ENCODE results near the gene PDE4D. TPM values are rescaled to one million over a fixed set of nuclear protein-coding genes. Genes with fewer than 3 reads are reported as not detected.
A peak's percentile ranks its signal among the peaks of the same experiment; 100 is the strongest.

PDE4D gene
- total RNA-seq, 1 experiment from 2014 or later: 3.6 TPM

- Histone ChIP-seq H3K4me3 (ENCODE audit: low read length) (no peak overlapping the region), H3K27ac (ENCODE audit: low read length) (no peak overlapping the region), H3K27me3 (ENCODE audit: low read length) (peaks cover 4% of the 10 kb centered on the region; the same call in 1 of the 2 replicates), H3K9me3 (ENCODE audit: low read length) (no peaks in the 10 kb centered on the region), H3K9me2 (replicated peaks; ENCODE audit: low read length) (no peaks in the 10 kb centered on the region), H3K4me1 (ENCODE audit: insufficient read depth, low read length) (no peaks in the 10 kb centered on the region), H3K9ac (ENCODE audit: low read length) (no peak overlapping the region), H3F3A (ENCODE audit: low read length, unreplicated experiment) (no peaks in the 10 kb centered on the region), H3K4me2 (ENCODE audit: low read length) (no peak overlapping the region), H3K79me2 (ENCODE audit: low read length) (no peaks in the 10 kb centered on the region), H2AFZ (ENCODE audit: low read length) (no peak overlapping the region), H4K20me1 (ENCODE audit: low read length) (no peaks in the 10 kb centered on the region), H3K36me3 (ENCODE audit: low read depth, low read length) (no peaks in the 10 kb centered on the region; the same call in 1 of the 2 replicates)
- DNase-seq: no peak
- no TSS peak for BruUV-seq (replicated peaks)
- CTCF ChIA-PET: interaction anchor here (0.5 kb wide), 1 partner anchor 300 kb away, joined by 5 read pairs; no protein-coding TSS in a partner anchor
- no peak for TF ChIP-seq EZH2 (IDR thresholded peaks at IDR 0.05; ENCODE audit: low read length, unreplicated experiment)
- no peak for TF ChIP-seq CTCF (conservative IDR thresholded peaks at IDR 0.05; ENCODE audit: low read depth, low read length)
- no peak for TF ChIP-seq EZH2phosphoT487 (IDR thresholded peaks at IDR 0.05; ENCODE audit: borderline replicate concordance, low read length)
- POLR2A ChIA-PET (ENCODE audit: unreplicated experiment): no interaction called here
- no peak for ATAC-seq
- intact Hi-C loops (cut with micrococcal nuclease): no loop called here
Observed at GRCh38 chr5:59807806-59808205, 85.7 kb downstream of the PDE4D start.

GRCh38 chr5:59800347-59800893 lies 93.1 kb downstream of the PDE4D start:
- Histone ChIP-seq H3K27ac (ENCODE audit: low read length) (peak overlapping the region; percentile 99; the same call in 1 of the 2 replicates), H2AFZ (ENCODE audit: low read length) (no peak overlapping the region), H3K4me2 (ENCODE audit: low read length) (peak overlapping the region; percentile 83), H3K36me3 (ENCODE audit: low read depth, low read length) (no peaks in the 10 kb centered on the region), H3K9me3 (ENCODE audit: low read length) (no peaks in the 10 kb centered on the region), H4K20me1 (ENCODE audit: low read length) (no peaks in the 10 kb centered on the region), H3F3A (ENCODE audit: low read length, unreplicated experiment) (no peaks in the 10 kb centered on the region), H3K4me1 (ENCODE audit: insufficient read depth, low read length) (peaks cover 28% of the 10 kb centered on the region), H3K79me2 (ENCODE audit: low read length) (no peaks in the 10 kb centered on the region), H3K9ac (ENCODE audit: low read length) (no peak overlapping the region), H3K27me3 (ENCODE audit: low read length) (no peaks in the 10 kb centered on the region), H3K4me3 (ENCODE audit: low read length) (no peak overlapping the region), H3K9me2 (replicated peaks; ENCODE audit: low read length) (no peaks in the 10 kb centered on the region)
- DNase-seq: no peak
- no peak for ATAC-seq
- intact Hi-C loops (cut with micrococcal nuclease): loop anchor here (1.0 to 5.0 kb wide), 4 partner anchors 141 to 913 kb away; no protein-coding TSS in a partner anchor
- no peak for TF ChIP-seq EZH2 (IDR thresholded peaks at IDR 0.05; ENCODE audit: low read length, unreplicated experiment)
- no peak for TF ChIP-seq CTCF (conservative IDR thresholded peaks at IDR 0.05; ENCODE audit: low read depth, low read length)
- TF ChIP-seq EZH2phosphoT487 (IDR thresholded peaks at IDR 0.05; ENCODE audit: borderline replicate concordance, low read length): no peak
- no TSS peak for BruUV-seq (replicated peaks)
- POLR2A ChIA-PET (ENCODE audit: unreplicated experiment): no interaction called here
- CTCF ChIA-PET: interaction anchor here (0.6 to 1.4 kb wide), 2 partner anchors 127 to 294 kb away, joined by 4 to 5 read pairs; no protein-coding TSS in a partner anchor
